Mesendoderm (in vitro differentiated cells): ENCODE measurements around the gene TNIK.
"Not testable (repeated sequence)": the region's sequence is repeated elsewhere in the genome, so short reads cannot be mapped to it uniquely, and the experiment has no call there.

Experiments
- DNase-seq: peaks from one replicate; pipeline ENCODE4 v3.0.0; 2013
- H2AK5ac ChIP-seq: 2 replicates; pipeline ENCODE4 v1.6.1; 2013; ENCODE audit warnings: low read length, inconsistent platforms
- H2BK120ac ChIP-seq: 2 replicates; pipeline ENCODE4 v1.6.1; 2013; ENCODE audit warnings: low read depth, mild to moderate bottlenecking, low read length, moderate library complexity, mixed read lengths
- H2BK15ac ChIP-seq: replicated peaks from 2 replicates; pipeline ENCODE4 v1.6.1; 2013; ENCODE audit warnings: low read depth, mild to moderate bottlenecking, moderate library complexity
- H2BK5ac ChIP-seq: 2 replicates; pipeline ENCODE4 v1.6.1; 2013; ENCODE audit warnings: low read length, inconsistent platforms
- H3K18ac ChIP-seq: 2 replicates; pipeline ENCODE4 v1.6.1; 2013; ENCODE audit warnings: mild to moderate bottlenecking, low read length, mixed read lengths
- H3K23ac ChIP-seq: one replicate; pipeline ENCODE4 v1.6.1; 2013; ENCODE audit warnings: low read length
- H3K27ac ChIP-seq: 2 replicates; pipeline ENCODE4 v1.5.1; 2013; ENCODE audit warnings: low read depth, mild to moderate bottlenecking, inconsistent platforms, low read length, moderate library complexity
- H3K27me3 ChIP-seq: 2 replicates; pipeline ENCODE4 v1.6.1; 2013; ENCODE audit warnings: low read length, control low read depth, mild to moderate bottlenecking, inconsistent platforms; ENCODE audit not compliant: insufficient read depth, poor library complexity
- H3K36me3 ChIP-seq: 2 replicates; pipeline ENCODE4 v1.6.1; 2013; ENCODE audit warnings: low read length, inconsistent platforms; ENCODE audit not compliant: control insufficient read depth, insufficient read depth
- H3K4ac ChIP-seq: one replicate; pipeline ENCODE4 v1.6.1; 2013; ENCODE audit warnings: low read depth, mild to moderate bottlenecking, low read length, moderate library complexity
- H3K4me1 ChIP-seq: 2 replicates; pipeline ENCODE4 v1.6.1; 2013; ENCODE audit warnings: low read depth, low read length, inconsistent platforms; ENCODE audit not compliant: control insufficient read depth
- H3K4me2 ChIP-seq: 2 replicates; pipeline ENCODE4 v1.6.1; 2013; ENCODE audit warnings: low read length
- H3K4me3 ChIP-seq: 2 replicates; pipeline ENCODE4 v1.5.1; 2013; ENCODE audit warnings: mild to moderate bottlenecking, low read length
- H3K56ac ChIP-seq: one replicate; pipeline ENCODE4 v1.6.1; 2013; ENCODE audit warnings: low read length
- H3K79me1 ChIP-seq: 2 replicates; pipeline ENCODE4 v1.6.1; 2013; ENCODE audit warnings: low read length, inconsistent platforms
- H3K79me2 ChIP-seq: 2 replicates; pipeline ENCODE4 v1.6.1; 2013; ENCODE audit warnings: mild to moderate bottlenecking, low read length; ENCODE audit not compliant: control insufficient read depth, insufficient read depth
- H3K9ac ChIP-seq: 2 replicates; pipeline ENCODE4 v1.6.1; 2013; ENCODE audit warnings: low read length, inconsistent platforms
- H4K5ac ChIP-seq: one replicate; pipeline ENCODE4 v1.6.1; 2013; ENCODE audit warnings: low read length
- H4K8ac ChIP-seq: one replicate; pipeline ENCODE4 v1.6.1; 2013; ENCODE audit warnings: low read depth, mild to moderate bottlenecking, control low read depth, low read length, moderate library complexity
- WGBS: extraction: QIAGEN DNeasy Blood & Tissue Kit; methylation state at CpG from one replicate; pipeline ENCODE4 v1.1.7; 2013; ENCODE audit warnings: low lambda C conversion rate, missing lambda C conversion rate; ENCODE audit not compliant: insufficient coverage; ENCODE audit errors: extremely low coverage; 5-methylcytosine and 5-hydroxymethylcytosine counted together

TNIK gene

DNA sequence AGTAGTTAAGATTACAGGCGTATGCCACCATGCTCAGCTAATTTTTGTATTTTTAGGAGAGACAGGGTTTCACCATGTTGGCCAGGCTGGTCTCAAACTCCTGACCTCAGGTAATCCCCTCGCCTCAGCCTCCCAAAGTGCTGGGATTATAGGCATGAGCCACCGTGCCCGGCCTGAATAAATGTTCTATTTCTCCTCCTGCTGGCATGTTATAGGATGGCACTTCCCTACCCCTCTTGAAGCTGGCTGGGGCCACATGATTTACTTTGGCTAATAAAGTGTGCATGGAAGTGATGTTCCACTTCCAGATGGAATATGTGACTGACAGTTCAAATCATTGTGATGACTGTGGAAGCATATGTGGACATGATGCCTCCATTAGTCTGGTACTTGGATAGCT is 77.9 kb downstream of the TNIK start:
- H3K9ac ChIP-seq, result not testable (repeated sequence)

DNA sequence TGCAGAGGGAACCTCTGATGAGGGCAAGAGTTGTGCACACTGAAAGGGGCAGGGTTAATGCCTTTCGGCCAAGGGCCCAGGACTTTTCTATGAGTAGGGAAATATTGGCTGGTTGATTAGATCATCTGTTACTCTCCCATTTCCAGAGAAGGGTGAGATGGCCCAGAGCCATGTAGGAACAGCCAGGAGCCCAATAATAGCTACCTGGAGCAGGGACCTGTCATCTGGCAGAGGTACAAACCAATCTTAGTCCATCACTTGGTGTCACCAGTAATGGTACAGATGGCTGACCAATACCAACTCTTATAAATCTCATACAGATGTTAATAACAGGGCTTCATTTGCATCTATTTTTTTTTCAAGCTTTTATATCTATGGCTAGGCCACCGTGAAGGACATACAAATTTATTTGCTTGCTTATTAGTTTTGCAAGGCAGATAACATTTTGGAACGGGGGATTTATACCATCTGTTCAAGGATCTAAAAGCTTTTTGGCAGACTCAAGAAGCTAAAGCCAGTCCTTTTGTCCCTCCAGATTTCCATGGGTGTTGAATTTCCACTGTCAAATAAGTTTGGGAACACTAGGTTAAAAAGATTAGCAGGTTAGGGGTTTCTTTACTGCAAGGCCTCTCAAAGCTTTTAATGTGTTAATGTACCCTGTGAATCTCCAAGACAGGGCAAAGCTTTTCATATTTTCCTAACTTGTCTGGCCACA is 79.3 kb downstream of the TNIK start:
- H3K9ac ChIP-seq, result no peak overlapping the region
- H3K23ac ChIP-seq, result no peak overlapping the region
- no peak overlapping the region for H3K4me3 ChIP-seq
- H3K79me2 ChIP-seq, result no peaks in the 10 kb centered on the region
- no peak overlapping the region for H3K56ac ChIP-seq
- H2AK5ac ChIP-seq, result no peak overlapping the region
- H3K27me3 ChIP-seq, result no peaks in the 10 kb centered on the region
- no peak for DNase-seq
- H4K8ac ChIP-seq, result no peak overlapping the region
- H2BK15ac ChIP-seq, result peak overlapping the region; percentile 65
- no peak overlapping the region for H3K4me2 ChIP-seq
- no peak overlapping the region for H4K5ac ChIP-seq
- H2BK120ac ChIP-seq, result no peak overlapping the region
- no peak overlapping the region for H2BK5ac ChIP-seq
- peaks cover 16% of the 10 kb centered on the region for H3K4me1 ChIP-seq
- H3K27ac ChIP-seq, result no peak overlapping the region
- no peaks in the 10 kb centered on the region for H3K36me3 ChIP-seq
- WGBS, result no CpG with 5 or more reads among the region's 3 CpGs
- no peaks in the 10 kb centered on the region for H3K79me1 ChIP-seq
- no peak overlapping the region for H3K4ac ChIP-seq
- no peak overlapping the region for H3K18ac ChIP-seq

More for the DNA sequence above, 77.9 kb downstream of the TNIK start:
- not testable (repeated sequence) for H4K5ac ChIP-seq, H2AK5ac ChIP-seq, H2BK5ac ChIP-seq, H3K23ac ChIP-seq, H3K4me3 ChIP-seq, H3K79me2 ChIP-seq, H3K79me1 ChIP-seq, H4K8ac ChIP-seq, H3K18ac ChIP-seq, H2BK15ac ChIP-seq, H3K4me2 ChIP-seq, H3K36me3 ChIP-seq, H3K27ac ChIP-seq, H3K27me3 ChIP-seq, H2BK120ac ChIP-seq, DNase-seq, H3K56ac ChIP-seq, H3K4ac ChIP-seq
- no CpG with 5 or more reads among the region's 4 CpGs for WGBS
- H3K4me1 ChIP-seq, result peaks cover 13% of the 10 kb centered on the region

DNA sequence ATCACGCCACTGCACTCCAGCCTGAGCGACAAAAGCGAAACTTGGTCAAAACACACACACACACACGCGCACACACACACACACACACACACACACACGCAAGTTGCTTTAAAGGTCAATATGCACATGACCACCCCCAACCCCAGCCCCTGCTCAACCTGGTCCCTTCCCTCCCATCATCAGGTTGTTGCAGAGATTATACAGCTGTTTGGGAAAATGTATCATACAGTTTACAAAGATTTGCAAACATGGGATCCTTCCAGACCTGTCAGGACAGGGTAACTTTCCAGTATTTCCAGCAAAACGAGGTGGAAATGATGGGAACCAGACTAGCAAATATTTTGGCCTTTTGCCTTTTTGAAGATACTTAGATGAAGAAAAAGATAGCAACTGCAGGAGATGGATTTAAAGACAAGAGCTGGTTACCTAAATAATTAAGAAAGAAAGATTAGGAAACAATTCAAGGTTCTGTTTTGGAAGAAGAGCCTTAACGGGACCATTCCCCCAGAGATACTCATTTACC is 80.2 kb downstream of the TNIK start:
- H3K4me2 ChIP-seq, result no peak overlapping the region
- no peak overlapping the region for H3K4me3 ChIP-seq
- no peaks in the 10 kb centered on the region for H3K27me3 ChIP-seq
- no peak overlapping the region for H4K5ac ChIP-seq
- H2BK15ac ChIP-seq, result no peak overlapping the region
- peaks cover 14% of the 10 kb centered on the region for H3K4me1 ChIP-seq
- H3K79me2 ChIP-seq, result no peaks in the 10 kb centered on the region
- H2AK5ac ChIP-seq, result no peak overlapping the region
- no peaks in the 10 kb centered on the region for H3K79me1 ChIP-seq
- no peak for DNase-seq
- H3K23ac ChIP-seq, result no peak overlapping the region
- no peak overlapping the region for H3K56ac ChIP-seq
- H3K27ac ChIP-seq, result no peak overlapping the region
- WGBS, result no CpG with 5 or more reads among the region's 8 CpGs
- H2BK5ac ChIP-seq, result no peak overlapping the region
- no peak overlapping the region for H3K9ac ChIP-seq
- H2BK120ac ChIP-seq, result no peak overlapping the region
- no peak overlapping the region for H3K18ac ChIP-seq
- no peak overlapping the region for H4K8ac ChIP-seq
- no peaks in the 10 kb centered on the region for H3K36me3 ChIP-seq
- no peak overlapping the region for H3K4ac ChIP-seq

DNA sequence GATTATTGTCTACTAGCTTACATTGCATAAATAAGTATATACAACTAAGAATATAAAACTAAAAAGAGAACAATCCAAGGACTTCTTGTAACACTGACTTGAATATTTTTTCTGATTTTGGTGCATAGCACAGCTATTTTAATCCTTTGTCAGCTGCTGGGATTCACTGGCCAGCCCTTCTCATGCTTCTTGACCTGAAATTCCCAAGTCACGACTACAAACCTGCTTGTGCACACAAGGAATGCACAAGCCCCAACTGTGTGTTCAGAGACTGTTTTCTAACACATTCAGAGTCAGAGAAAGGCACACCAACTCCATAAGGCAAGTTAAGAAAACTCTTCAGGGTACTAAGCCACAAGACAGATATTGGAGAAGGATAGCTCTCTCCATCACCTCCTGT is 80.9 kb downstream of the TNIK start:
- Histone ChIP-seq H3K56ac (no peak overlapping the region), H3K18ac (no peak overlapping the region), H2BK15ac (no peak overlapping the region), H4K5ac (no peak overlapping the region), H3K79me2 (no peaks in the 10 kb centered on the region), H3K4me1 (peaks cover 16% of the 10 kb centered on the region), H3K4me2 (no peak overlapping the region), H3K79me1 (no peaks in the 10 kb centered on the region), H3K4ac (no peak overlapping the region), H4K8ac (no peak overlapping the region), H3K27ac (no peak overlapping the region), H3K9ac (no peak overlapping the region), H3K4me3 (no peak overlapping the region), H2AK5ac (no peak overlapping the region), H2BK120ac (no peak overlapping the region), H3K27me3 (no peaks in the 10 kb centered on the region), H2BK5ac (no peak overlapping the region), H3K23ac (no peak overlapping the region), H3K36me3 (no peaks in the 10 kb centered on the region)
- DNase-seq, result peak; percentile 39
- WGBS, result no CpG with 5 or more reads among the region's 1 CpG

DNA sequence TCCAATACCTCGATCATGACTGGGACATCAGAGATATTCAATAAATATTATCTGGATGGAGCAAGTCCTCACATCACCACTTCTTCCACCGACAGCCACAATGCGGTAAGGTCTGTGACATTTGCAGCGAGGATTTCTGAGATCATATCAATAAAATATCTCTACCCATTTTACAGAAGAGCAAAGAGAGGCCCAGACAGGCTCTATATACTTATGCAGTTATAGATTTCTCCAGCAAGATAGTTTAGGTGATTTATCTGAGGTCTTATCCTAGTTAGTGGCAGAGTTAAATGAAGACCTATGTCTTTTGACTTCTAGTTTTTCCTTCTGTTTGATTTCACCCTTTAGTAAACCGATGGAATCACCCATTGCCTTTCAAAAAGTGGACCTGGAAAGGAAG is 81.6 kb downstream of the TNIK start:
- H2AK5ac ChIP-seq, result no peak overlapping the region
- no peak for DNase-seq
- no peak overlapping the region for H3K18ac ChIP-seq
- H3K4ac ChIP-seq, result no peak overlapping the region
- H3K23ac ChIP-seq, result no peak overlapping the region
- no CpG with 5 or more reads among the region's 5 CpGs for WGBS
- H4K8ac ChIP-seq, result no peak overlapping the region
- no peaks in the 10 kb centered on the region for H3K36me3 ChIP-seq
- H3K56ac ChIP-seq, result no peak overlapping the region
- H3K4me1 ChIP-seq, result peaks cover 13% of the 10 kb centered on the region
- no peaks in the 10 kb centered on the region for H3K79me1 ChIP-seq
- H2BK120ac ChIP-seq, result no peak overlapping the region
- H3K9ac ChIP-seq, result no peak overlapping the region
- no peak overlapping the region for H3K4me2 ChIP-seq
- no peak overlapping the region for H2BK5ac ChIP-seq
- H2BK15ac ChIP-seq, result no peak overlapping the region
- H3K27me3 ChIP-seq, result no peaks in the 10 kb centered on the region
- no peak overlapping the region for H4K5ac ChIP-seq
- H3K27ac ChIP-seq, result no peak overlapping the region
- H3K4me3 ChIP-seq, result no peak overlapping the region
- no peaks in the 10 kb centered on the region for H3K79me2 ChIP-seq

DNA sequence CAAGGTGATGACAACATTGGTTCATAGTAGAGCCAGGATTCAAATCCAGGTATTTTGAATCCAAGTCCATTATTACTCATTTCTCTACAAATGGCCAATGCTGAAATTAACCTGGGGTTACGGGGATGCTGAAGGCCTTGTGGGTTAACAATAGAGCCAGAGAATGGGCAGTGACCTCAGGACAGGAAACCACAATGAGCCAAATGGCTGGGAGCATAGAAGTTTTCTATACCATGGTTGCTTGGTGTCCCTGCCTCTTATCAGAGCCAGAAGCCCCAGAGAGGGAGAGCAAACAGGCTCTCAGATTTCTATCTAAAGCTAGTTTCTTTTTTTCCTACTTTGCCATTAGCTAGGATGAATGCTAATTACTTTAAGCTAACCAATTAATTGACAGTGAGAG is 82.3 kb downstream of the TNIK start:
- Histone ChIP-seq H3K4me2 (no peak overlapping the region), H2BK120ac (no peak overlapping the region), H3K4ac (no peak overlapping the region), H3K79me2 (no peaks in the 10 kb centered on the region), H3K18ac (no peak overlapping the region), H2AK5ac (no peak overlapping the region), H3K36me3 (no peaks in the 10 kb centered on the region), H4K8ac (no peak overlapping the region), H3K27me3 (no peaks in the 10 kb centered on the region), H3K27ac (no peak overlapping the region), H2BK15ac (no peak overlapping the region), H3K4me1 (peaks cover 9% of the 10 kb centered on the region), H3K79me1 (no peaks in the 10 kb centered on the region), H3K9ac (no peak overlapping the region), H2BK5ac (no peak overlapping the region), H3K56ac (no peak overlapping the region), H3K23ac (no peak overlapping the region), H4K5ac (no peak overlapping the region), H3K4me3 (no peak overlapping the region)
- WGBS, result no CpG with 5 or more reads among the region's 1 CpG
- peak; percentile 52 for DNase-seq
